GM18517 (cell line): ENCODE results near the gene ELMO3.

Experiments used
- ATAC-seq: cut with Tn5 transposase; IDR thresholded peaks from one replicate; pipeline ENCODE4 v1.9.1; 2021; ENCODE audit warnings: mild to moderate bottlenecking, moderate library complexity; ENCODE audit not compliant: unreplicated experiment

ELMO3 gene

GRCh38 chr16:67181346-67181745, 17.6 kb upstream of the ELMO3 start:
- ATAC-seq = no peak

- ATAC-seq = no peak
Measured at GRCh38 chr16:67182288-67182687, 16.6 kb upstream of the ELMO3 start.

DNA sequence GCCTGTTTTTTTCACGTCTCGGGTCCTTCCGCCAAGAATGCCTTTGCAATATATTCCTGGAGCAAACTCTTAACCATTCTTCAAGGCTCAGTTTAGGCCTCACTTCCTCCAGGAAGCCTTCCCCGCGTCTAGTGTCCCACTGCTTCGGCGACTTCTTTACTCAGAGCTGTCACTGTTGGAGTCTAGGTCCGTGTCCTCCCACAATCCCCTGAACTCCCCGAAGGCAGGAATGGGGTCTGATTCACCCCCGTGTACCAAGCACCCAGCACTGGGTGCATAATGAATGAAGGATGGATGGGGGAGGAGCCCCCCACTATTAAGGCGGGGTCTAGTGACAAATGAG, 15.7 kb upstream of the ELMO3 start:
- no peak for ATAC-seq

DNA sequence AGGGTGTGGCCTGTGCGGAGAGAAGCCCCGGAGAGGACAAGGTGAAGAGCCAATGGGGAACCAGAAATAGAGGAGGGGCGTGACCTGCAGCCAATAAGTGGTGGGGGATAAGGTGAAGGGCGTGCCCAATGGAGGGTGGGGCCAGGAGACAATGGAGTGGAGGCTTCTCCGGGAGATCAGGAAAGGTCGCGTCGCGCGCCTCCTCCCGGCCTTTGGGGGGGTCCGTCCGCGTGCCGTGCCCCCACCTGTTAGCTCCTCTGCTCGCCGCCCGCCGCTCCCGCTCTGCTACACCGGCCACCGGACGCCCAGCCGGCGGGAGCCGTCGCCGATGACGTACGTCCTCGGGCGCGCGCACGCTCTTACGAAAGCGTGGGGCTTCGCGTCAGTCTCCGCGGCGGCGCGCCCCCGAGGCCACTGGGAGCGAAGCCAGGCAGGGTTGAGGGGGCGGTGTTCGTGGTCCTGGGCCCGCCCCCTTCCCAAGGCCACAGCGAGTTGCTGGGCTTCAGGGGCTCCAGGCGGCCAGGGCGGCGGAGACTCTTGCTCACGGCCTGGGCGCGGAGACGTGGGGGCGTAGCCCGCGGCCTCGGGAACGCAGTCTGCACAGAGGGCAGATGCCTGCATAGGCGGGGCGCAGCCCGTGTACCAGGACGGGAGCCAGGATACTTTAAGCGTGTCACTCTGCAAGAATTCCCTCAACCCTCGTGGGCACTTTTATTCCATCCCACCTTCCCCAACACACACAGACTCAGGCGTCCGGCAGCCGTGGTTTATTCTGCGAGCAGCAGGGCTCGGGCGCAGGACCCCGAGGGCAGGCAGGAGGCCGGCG, 15.1 kb upstream of the ELMO3 start, which contains the start of gene MATCAP1:
MATCAP1 (minus strand) TSS at position 337 of the 826 bp plus-strand sequence. CDS start 3,353 bp downstream, outside the sequence.
- ATAC-seq = peak; percentile 92

DNA sequence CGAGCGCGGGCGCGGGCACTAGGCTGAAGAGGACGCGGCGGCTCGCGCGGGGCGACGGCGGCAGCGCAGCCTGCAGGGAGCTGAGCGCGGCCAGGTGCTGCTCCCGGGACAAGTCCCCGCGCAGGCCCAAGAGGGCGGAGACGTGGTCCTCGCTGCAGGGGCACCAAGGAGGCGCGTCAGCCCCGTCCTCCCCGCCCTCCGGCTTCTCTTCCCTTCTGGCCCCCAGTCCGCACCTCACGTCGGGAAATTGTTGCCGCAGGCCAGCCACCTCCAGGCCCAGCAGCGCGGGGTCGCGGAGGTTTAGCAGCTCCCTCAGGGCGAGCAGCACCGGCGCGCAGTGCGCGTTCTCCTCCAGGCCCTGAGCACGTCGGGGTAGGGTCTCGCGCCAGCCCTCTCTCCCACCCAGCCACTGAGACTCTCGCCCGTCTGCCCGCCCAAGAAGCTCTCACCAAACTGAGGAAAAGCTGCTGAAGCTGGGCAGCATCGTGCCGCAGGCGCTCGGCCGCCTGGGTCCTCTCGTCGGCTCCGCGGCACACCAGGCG, 14.4 kb upstream of the ELMO3 start:
- ATAC-seq = no peak

GRCh38 chr16:67184995-67185650, 13.8 kb upstream of the ELMO3 start:
- ATAC-seq = peak; percentile 30

DNA sequence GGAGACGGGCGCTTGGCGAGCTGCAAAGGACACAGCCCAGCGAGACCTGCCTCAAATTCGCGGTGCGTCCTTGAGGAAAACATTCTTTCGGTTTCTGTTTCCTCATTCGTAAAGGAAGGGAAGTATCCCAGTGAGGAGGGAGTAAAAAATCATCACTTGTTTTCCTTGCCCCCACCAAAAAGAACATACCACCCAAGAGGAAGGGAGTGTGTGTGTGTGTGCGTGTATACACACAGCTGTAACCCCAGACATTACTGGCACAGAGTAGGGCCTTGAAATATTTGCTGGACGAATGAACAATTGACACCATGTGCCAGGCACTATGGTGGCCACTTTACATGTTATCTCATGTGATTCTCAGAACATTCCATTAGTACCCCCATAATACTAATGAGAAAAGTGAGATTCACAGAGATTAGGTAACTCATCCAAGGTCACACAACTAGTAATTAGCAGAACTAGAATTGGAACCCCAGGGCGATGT, 13.2 kb upstream of the ELMO3 start:
- ATAC-seq = no peak

DNA sequence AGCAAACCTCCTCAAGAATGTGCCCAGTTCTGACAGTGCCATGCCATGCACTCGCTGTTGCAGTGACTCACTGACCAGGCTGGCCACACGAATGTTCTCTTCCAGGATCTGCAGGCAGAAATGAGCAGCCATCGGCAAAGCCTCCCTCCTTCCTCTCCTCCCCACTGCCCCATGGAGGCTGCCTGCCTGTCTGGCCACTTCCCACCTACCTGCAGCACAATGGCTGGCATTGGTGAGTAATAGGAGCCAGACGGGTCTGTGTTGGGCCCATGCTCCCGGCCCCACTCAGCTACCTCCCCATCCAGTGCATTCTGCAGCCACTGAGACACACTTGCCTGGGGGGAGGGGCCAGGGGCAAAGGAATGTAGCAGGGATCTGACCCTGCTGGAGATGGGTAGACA, 12.4 kb upstream of the ELMO3 start:
- no peak for ATAC-seq

GRCh38 chr16:67187175-67187890, 11.6 kb upstream of the ELMO3 start:
- ATAC-seq = no peak

DNA sequence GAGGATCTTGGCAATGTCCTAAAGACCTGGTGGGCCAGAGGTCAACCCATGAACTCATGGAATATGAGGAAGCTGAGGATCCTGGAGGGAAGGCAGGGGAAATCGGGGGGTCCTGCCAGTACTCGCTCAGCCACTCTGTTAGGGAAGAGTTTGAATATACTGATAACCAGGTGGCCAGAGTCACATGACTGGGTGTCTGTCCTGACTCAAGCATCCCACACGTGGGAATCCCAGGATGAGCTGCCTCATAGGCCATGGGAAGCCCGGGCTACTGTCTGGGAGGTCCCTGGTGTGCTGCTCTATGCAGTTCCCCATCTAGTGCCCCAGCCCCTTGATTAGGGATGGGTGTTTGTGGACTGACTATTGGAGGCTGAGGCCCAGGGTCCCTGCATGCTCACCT, 10.6 kb upstream of the ELMO3 start:
- no peak for ATAC-seq

DNA sequence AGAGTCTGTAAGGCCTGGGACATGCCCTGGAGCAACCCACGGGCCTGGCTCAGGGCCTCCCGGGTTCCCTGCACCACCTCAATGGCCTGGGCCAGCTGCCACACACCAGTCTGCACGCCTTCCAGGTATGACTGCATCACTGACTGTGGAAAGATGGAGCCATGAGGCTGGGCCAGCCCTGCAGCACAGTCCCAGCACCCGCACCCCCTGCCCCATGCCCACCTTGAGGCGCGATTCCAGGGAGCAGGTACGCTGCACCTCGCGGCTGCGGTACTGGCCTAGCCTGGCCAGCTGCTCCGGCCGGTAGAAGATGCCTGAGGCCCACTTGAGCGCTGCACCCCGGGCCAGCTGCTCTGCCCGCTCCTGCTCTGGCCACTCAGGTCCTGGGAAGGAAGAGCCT, 10.1 kb upstream of the ELMO3 start:
- no peak for ATAC-seq

DNA sequence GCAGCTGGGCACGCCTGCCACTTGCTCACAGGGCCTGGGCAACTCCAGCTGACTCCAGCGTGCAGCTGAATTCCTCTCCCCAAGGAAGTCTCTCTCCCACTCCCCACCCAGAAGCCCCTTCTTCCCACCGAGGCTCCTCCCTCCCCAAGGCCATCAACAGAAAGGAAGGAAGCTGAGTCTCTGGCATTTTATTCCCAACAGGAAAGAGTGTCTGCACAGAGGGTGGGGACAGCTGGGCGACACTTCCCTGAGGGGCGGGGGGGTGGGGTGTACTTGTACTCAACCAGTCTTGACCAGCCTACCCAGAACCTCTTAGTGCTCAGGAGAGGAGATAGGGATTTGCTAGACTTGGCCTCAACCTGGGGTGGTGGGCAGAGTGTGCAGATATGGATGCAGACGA, 8.9 kb upstream of the ELMO3 start, which contains the start of gene EXOC3L1:
EXOC3L1 (minus strand) TSS at position 96 of the 400 bp plus-strand sequence. CDS start 460 bp downstream, outside the sequence.
- ATAC-seq = no peak

DNA sequence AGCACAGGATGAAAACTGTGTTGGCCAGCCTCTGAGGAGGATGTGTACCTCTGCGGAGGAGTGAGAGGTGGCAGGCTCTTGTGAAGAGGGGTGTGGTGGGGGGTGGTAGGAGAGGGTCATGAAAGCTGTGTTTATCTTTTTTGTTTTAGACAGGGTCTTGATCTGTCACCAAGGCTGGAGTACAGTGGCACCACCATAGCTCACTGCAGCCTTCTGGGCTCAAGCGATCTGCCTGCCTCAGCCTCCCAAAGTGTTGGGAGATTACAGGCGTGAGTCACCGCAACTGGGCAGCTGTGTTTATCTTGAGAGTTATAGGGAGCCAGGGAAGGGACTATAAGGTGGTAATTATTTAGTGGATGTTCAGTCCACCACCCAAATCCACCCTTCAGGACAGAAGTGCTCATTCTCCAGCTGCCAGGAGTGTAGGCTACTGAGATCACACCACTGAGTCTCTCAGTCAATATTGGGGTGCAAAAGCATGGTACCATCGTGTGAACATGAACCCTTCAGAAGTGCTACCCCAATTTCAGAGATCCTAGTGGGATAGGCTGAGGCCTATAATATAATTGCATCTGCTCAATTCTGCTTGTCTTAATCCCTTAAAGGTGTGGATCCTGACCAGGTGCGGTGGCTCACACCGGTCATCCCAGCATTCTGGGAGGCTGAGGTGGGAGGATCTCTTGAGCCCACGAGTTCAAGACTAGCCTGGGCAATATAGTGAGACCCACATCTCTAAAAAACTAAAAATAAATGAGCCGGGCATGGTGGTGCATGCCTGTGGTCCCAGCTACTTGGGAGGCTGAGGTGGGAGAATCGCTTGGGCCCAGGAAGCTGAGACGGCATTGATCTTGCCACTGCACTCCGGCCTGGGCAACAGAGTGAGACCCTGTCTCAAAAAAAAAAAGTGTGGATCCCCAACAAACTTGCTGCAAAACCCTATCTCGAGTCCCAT, 8.2 kb upstream of the ELMO3 start:
- ATAC-seq = no peak

GRCh38 chr16:67191411-67191994, 7.4 kb upstream of the ELMO3 start:
- ATAC-seq = peak; percentile 3

GRCh38 chr16:67191995-67192681, 6.8 kb upstream of the ELMO3 start, which contains the start of gene E2F4:
Gene E2F4, plus strand, starts transcription at chr16:67192155. Its CDS starts 73 bp downstream, at chr16:67192228.
- ATAC-seq = peak; percentile 64

DNA sequence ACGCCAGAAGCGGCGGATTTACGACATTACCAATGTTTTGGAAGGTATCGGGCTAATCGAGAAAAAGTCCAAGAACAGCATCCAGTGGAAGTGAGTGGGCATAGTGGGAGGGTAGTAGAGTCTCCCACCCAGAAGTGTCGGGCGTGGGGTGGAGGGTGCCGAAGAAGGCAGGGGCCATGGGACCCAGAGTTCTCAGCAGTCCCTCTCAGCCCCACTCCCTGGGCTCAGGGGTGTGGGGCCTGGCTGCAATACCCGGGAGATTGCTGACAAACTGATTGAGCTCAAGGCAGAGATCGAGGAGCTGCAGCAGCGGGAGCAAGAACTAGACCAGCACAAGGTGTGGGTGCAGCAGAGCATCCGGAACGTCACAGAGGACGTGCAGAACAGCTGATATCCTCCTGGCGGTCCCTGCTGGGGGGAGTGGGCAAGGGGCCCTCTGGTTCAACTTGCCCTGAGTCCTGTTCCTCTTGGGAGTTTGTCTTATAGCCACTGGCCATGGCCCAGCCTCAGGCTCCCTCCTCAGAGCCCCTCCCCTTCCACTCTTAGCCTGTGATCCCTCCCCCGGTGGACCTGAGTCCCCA, 6.1 kb upstream of the ELMO3 start:
- no peak for ATAC-seq

GRCh38 chr16:67193536-67193935, 5.4 kb upstream of the ELMO3 start:
- ATAC-seq = no peak

- no peak for ATAC-seq
Measured at GRCh38 chr16:67194260-67194659, 4.7 kb upstream of the ELMO3 start.

GRCh38 chr16:67195676-67196075, 3.3 kb upstream of the ELMO3 start:
- no peak for ATAC-seq
